T-helper 1 cell (primary cell): Measurements from ENCODE around the gene CYP27A1.
"Not testable (repeated sequence)": the region's sequence is repeated elsewhere in the genome, so short reads cannot be mapped to it uniquely, and the experiment has no call there.

Experiments
- DNase-seq, 5 donors: peaks; one replicate each; pipeline ENCODE4 v3.0.0-alpha.2; 2012 to 2020

Gene CYP27A1

GRCh38 chr2:218832520-218832919, 50.6 kb downstream of the CYP27A1 start:
- DNase-seq = no peak

- DNase-seq = no peak
These were observed 51.2 kb downstream of the CYP27A1 start for GRCh38 chr2:218833023-218833609.

GRCh38 chr2:218834685-218835084, 52.7 kb downstream of the CYP27A1 start:
- no peak for DNase-seq

- DNase-seq = no peak
These were observed 55.5 kb downstream of the CYP27A1 start for GRCh38 chr2:218837495-218837894.

GRCh38 chr2:218839430-218839829, 57.5 kb downstream of the CYP27A1 start:
- DNase-seq = no peak

GRCh38 chr2:218839888-218840287, 57.9 kb downstream of the CYP27A1 start:
- no peak for DNase-seq

- DNase-seq = not testable (repeated sequence)
These were observed 62.4 kb downstream of the CYP27A1 start for GRCh38 chr2:218844334-218844733.

GRCh38 chr2:218846963-218847362, 65.0 kb downstream of the CYP27A1 start:
- not testable (repeated sequence) for DNase-seq

- no peak for DNase-seq
These were observed 67.8 kb downstream of the CYP27A1 start for GRCh38 chr2:218849721-218850120.

GRCh38 chr2:218850796-218851195, 68.8 kb downstream of the CYP27A1 start:
- no peak for DNase-seq

GRCh38 chr2:218851286-218851685, 69.3 kb downstream of the CYP27A1 start:
- DNase-seq = no peak

- peak; percentile 42 to 68 (median 45) for DNase-seq
These were observed 71.1 kb downstream of the CYP27A1 start for GRCh38 chr2:218852911-218853667.

- DNase-seq = no peak
These were observed 71.8 kb downstream of the CYP27A1 start for GRCh38 chr2:218853766-218854165.

GRCh38 chr2:218854860-218855259, 72.9 kb downstream of the CYP27A1 start:
- no peak for DNase-seq

- no peak for DNase-seq
These were observed 73.6 kb downstream of the CYP27A1 start for GRCh38 chr2:218855305-218856166.

GRCh38 chr2:218856167-218856895, 74.4 kb downstream of the CYP27A1 start:
- no peak for DNase-seq

GRCh38 chr2:218856896-218857243, 74.9 kb downstream of the CYP27A1 start:
- no peak for DNase-seq

- no peak for DNase-seq
These were observed 75.6 kb downstream of the CYP27A1 start for GRCh38 chr2:218857371-218858137.

- no peak for DNase-seq
These were observed 76.1 kb downstream of the CYP27A1 start for GRCh38 chr2:218858138-218858445.

GRCh38 chr2:218858671-218859555, 77.0 kb downstream of the CYP27A1 start:
- DNase-seq = no peak

- DNase-seq = no peak
These were observed 77.6 kb downstream of the CYP27A1 start, which contains the start of gene WNT6 for GRCh38 chr2:218859556-218859987. Gene WNT6 (plus strand): TSS chr2:218859805. CDS start chr2:218860038, 233 bp downstream.
